HG03095 (cell line): ENCODE measurements around the gene LRFN5.
"Not testable (repeated sequence)": the region's sequence is repeated elsewhere in the genome, so short reads cannot be mapped to it uniquely, and the experiment has no call there.

Experiments used
- ATAC-seq: cut with Tn5 transposase; IDR thresholded peaks from one replicate; pipeline ENCODE4 v1.9.1; 2021; ENCODE audit warnings: moderate library complexity; ENCODE audit not compliant: unreplicated experiment

Gene LRFN5

GRCh38 chr14:41606532-41607303 lies at the start of gene LRFN5:
LRFN5 (plus strand) TSS chr14:41606876.
- no peak for ATAC-seq

- no peak for ATAC-seq
Observed at GRCh38 chr14:41558490-41558889, 48.2 kb upstream of the LRFN5 start.

GRCh38 chr14:41566864-41567263 lies 39.8 kb upstream of the LRFN5 start:
- ATAC-seq: not testable (repeated sequence)

GRCh38 chr14:41568979-41569378 lies 37.7 kb upstream of the LRFN5 start:
- ATAC-seq: no peak

- ATAC-seq: no peak
Observed at GRCh38 chr14:41570415-41571155, 36.1 kb upstream of the LRFN5 start.

- ATAC-seq: no peak
Observed at GRCh38 chr14:41586237-41586636, 20.4 kb upstream of the LRFN5 start.

- no peak for ATAC-seq
Observed at GRCh38 chr14:41597647-41598046, 9.0 kb upstream of the LRFN5 start.

- ATAC-seq: not testable (repeated sequence)
Observed at GRCh38 chr14:41599805-41600385, 6.8 kb upstream of the LRFN5 start.

- ATAC-seq: no peak
Observed at GRCh38 chr14:41604721-41605531, 1.8 kb upstream of the LRFN5 start.

GRCh38 chr14:41605550-41606281 lies 960 bp upstream of the LRFN5 start:
- no peak for ATAC-seq

GRCh38 chr14:41606282-41606531 lies 469 bp upstream of the LRFN5 start:
- ATAC-seq: no peak

GRCh38 chr14:41607304-41607775 lies 664 bp downstream of the LRFN5 start:
- ATAC-seq: no peak

GRCh38 chr14:41607966-41608663 lies 1.4 kb downstream of the LRFN5 start:
- ATAC-seq: no peak

GRCh38 chr14:41608681-41609390 lies 2.2 kb downstream of the LRFN5 start:
- no peak for ATAC-seq

- no peak for ATAC-seq
Observed at GRCh38 chr14:41609704-41610183, 3.1 kb downstream of the LRFN5 start.

- ATAC-seq: no peak
Observed at GRCh38 chr14:41615011-41615595, 8.4 kb downstream of the LRFN5 start.

- no peak for ATAC-seq
Observed at GRCh38 chr14:41623736-41624135, 17.1 kb downstream of the LRFN5 start.

- no peak for ATAC-seq
Observed at GRCh38 chr14:41629876-41630275, 23.2 kb downstream of the LRFN5 start.

GRCh38 chr14:41634286-41634685 lies 27.6 kb downstream of the LRFN5 start:
- ATAC-seq: no peak
